OCI-LY1 (cell line): ENCODE data around the gene WEE1.

Source experiments
- H2AFZ ChIP-seq: fragments of 200-600 bp; sonication (generic), shearing (Covaris generic); 2 replicates; pipeline ENCODE4 v1.6.0; 2014; ENCODE audit warnings: antibody characterized with exemption, mild to moderate bottlenecking, low read length
- H3F3A ChIP-seq: fragments of 200-600 bp; sonication (generic), shearing (Covaris generic); 2 replicates; pipeline ENCODE4 v1.6.0; 2014; ENCODE audit warnings: mild to moderate bottlenecking, antibody characterized with exemption, low read length, moderate library complexity; ENCODE audit not compliant: insufficient read depth
- H3K27ac ChIP-seq: fragments of 200-600 bp; sonication (generic); 2 replicates; pipeline ENCODE4 v1.5.1; 2014; ENCODE audit warnings: low read length, mixed run types, mild to moderate bottlenecking, low read depth; ENCODE audit not compliant: poor library complexity, severe bottlenecking
- H3K27me3 ChIP-seq: fragments of 200-600 bp; sonication (generic); 2 replicates; pipeline ENCODE4 v1.6.0; 2014; ENCODE audit warnings: antibody characterized with exemption, mild to moderate bottlenecking, low read length, moderate library complexity; ENCODE audit not compliant: insufficient read depth
- H3K36me3 ChIP-seq: fragments of 200-600 bp; sonication (generic); 2 replicates; pipeline ENCODE4 v1.6.1; 2014; ENCODE audit warnings: mild to moderate bottlenecking, antibody characterized with exemption, low read length, moderate library complexity, mixed read lengths; ENCODE audit not compliant: insufficient read depth
- H3K4me1 ChIP-seq: fragments of 200-600 bp; sonication (generic); 2 replicates; pipeline ENCODE4 v1.5.1; 2014; ENCODE audit warnings: mild to moderate bottlenecking, low read length, moderate library complexity; ENCODE audit not compliant: insufficient read depth, severe bottlenecking
- H3K4me2 ChIP-seq: fragments of 200-600 bp; sonication (generic), shearing (Covaris generic); 2 replicates; pipeline ENCODE4 v1.6.1; 2014; ENCODE audit warnings: low read length
- H3K4me3 ChIP-seq: fragments of 200-600 bp; sonication (generic); 2 replicates; pipeline ENCODE4 v1.5.1; 2014; ENCODE audit warnings: low read length, low read depth, mild to moderate bottlenecking, mixed read lengths; ENCODE audit not compliant: poor library complexity, severe bottlenecking
- H3K79me2 ChIP-seq: fragments of 200-600 bp; shearing (Covaris generic); 2 replicates; pipeline ENCODE4 v1.6.1; 2016; ENCODE audit warnings: mixed run types, low read length, mixed read lengths; ENCODE audit not compliant: insufficient read depth
- H3K9ac ChIP-seq: fragments of 200-600 bp; sonication (generic), shearing (Covaris generic); 2 replicates; pipeline ENCODE4 v1.6.1; 2014; ENCODE audit warnings: mild to moderate bottlenecking, low read length, mixed read lengths
- H3K9me2 ChIP-seq: fragments of 200-600 bp; sonication (generic), shearing (Covaris generic); 2 replicates; pipeline ENCODE4 v1.6.1; 2014; ENCODE audit warnings: low read depth, mild to moderate bottlenecking, low read length, mixed read lengths
- H3K9me3 ChIP-seq: fragments of 200-600 bp; shearing (Covaris generic); 2 replicates; pipeline ENCODE4 v1.6.1; 2014; ENCODE audit warnings: low read length, mixed read lengths
- H4K20me1 ChIP-seq: fragments of 200-600 bp; sonication (generic), shearing (Covaris generic); 2 replicates; pipeline ENCODE4 v1.6.0; 2016; ENCODE audit warnings: mild to moderate bottlenecking, low read length; ENCODE audit not compliant: insufficient read depth
- EZH2 ChIP-seq: fragments of 200-600 bp; sonication (generic), shearing (Covaris generic); IDR thresholded peaks from 2 replicates; pipeline ENCODE4 v1.8.0; 2017; ENCODE audit warnings: borderline replicate concordance, mixed run types, mild to moderate bottlenecking, antibody characterized with exemption, low read length, moderate library complexity, mixed read lengths
- TF ChIP-seq, protein P1 (sequence below): fragments of 200-600 bp; sonication (generic), shearing (Covaris generic); IDR thresholded peaks from 2 replicates; pipeline ENCODE4 v1.5.1; 2017; ENCODE audit warnings: mild to moderate bottlenecking, antibody characterized with exemption, low read length, moderate library complexity, mixed read lengths

WEE1 gene

DNA sequence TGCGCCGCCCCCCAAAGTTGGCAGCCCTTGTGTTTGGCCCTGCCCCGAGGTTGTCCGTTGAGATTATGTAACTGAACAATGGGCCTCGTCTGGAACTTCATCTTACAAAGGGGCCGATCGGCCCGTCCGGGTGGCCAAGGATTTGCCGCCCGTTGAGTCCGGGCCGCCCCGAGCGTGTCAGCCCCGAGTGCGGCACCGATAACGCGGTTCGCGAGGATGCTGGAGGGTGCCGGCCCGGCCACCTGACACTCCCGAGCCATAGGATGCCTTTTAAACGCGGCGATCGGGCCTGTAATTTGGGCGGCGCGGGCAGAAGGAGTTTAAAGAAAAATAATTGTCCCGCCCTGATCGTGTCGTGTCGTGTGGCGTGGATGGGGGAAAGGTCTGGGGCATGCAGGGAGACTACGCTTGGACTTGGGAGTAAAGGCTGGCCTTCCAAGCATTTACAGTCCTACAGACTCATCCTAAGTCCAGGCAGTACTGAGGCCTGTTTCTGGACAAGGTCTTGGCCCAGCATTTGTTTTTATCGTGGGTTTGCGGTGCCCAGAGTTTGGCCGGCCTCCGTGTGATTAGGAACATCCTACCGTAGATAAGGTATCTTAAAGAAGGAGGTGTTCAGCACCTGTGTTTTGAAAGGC is 1.3 kb downstream of the WEE1 start:
- peak overlapping the region; percentile 99 for H3K4me3 ChIP-seq
- H3K4me2 ChIP-seq: peak overlapping the region; percentile 96
- H4K20me1 ChIP-seq: no peaks in the 10 kb centered on the region
- no peak overlapping the region for H2AFZ ChIP-seq
- peaks cover 59% of the 10 kb centered on the region for H3K79me2 ChIP-seq
- H3K9me2 ChIP-seq: no peaks in the 10 kb centered on the region
- peaks cover 11% of the 10 kb centered on the region for H3F3A ChIP-seq
- peak overlapping the region; percentile 85 for H3K27ac ChIP-seq
- H3K36me3 ChIP-seq: peaks cover 52% of the 10 kb centered on the region
- no peak for TF ChIP-seq EZH2
- TF ChIP-seq, protein P1, sequence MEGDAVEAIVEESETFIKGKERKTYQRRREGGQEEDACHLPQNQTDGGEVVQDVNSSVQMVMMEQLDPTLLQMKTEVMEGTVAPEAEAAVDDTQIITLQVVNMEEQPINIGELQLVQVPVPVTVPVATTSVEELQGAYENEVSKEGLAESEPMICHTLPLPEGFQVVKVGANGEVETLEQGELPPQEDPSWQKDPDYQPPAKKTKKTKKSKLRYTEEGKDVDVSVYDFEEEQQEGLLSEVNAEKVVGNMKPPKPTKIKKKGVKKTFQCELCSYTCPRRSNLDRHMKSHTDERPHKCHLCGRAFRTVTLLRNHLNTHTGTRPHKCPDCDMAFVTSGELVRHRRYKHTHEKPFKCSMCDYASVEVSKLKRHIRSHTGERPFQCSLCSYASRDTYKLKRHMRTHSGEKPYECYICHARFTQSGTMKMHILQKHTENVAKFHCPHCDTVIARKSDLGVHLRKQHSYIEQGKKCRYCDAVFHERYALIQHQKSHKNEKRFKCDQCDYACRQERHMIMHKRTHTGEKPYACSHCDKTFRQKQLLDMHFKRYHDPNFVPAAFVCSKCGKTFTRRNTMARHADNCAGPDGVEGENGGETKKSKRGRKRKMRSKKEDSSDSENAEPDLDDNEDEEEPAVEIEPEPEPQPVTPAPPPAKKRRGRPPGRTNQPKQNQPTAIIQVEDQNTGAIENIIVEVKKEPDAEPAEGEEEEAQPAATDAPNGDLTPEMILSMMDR: no peak
- H3K9me3 ChIP-seq: no peaks in the 10 kb centered on the region
- no peaks in the 10 kb centered on the region for H3K27me3 ChIP-seq
- peaks cover 63% of the 10 kb centered on the region for H3K4me1 ChIP-seq
- H3K9ac ChIP-seq: peak overlapping the region; percentile 99

DNA sequence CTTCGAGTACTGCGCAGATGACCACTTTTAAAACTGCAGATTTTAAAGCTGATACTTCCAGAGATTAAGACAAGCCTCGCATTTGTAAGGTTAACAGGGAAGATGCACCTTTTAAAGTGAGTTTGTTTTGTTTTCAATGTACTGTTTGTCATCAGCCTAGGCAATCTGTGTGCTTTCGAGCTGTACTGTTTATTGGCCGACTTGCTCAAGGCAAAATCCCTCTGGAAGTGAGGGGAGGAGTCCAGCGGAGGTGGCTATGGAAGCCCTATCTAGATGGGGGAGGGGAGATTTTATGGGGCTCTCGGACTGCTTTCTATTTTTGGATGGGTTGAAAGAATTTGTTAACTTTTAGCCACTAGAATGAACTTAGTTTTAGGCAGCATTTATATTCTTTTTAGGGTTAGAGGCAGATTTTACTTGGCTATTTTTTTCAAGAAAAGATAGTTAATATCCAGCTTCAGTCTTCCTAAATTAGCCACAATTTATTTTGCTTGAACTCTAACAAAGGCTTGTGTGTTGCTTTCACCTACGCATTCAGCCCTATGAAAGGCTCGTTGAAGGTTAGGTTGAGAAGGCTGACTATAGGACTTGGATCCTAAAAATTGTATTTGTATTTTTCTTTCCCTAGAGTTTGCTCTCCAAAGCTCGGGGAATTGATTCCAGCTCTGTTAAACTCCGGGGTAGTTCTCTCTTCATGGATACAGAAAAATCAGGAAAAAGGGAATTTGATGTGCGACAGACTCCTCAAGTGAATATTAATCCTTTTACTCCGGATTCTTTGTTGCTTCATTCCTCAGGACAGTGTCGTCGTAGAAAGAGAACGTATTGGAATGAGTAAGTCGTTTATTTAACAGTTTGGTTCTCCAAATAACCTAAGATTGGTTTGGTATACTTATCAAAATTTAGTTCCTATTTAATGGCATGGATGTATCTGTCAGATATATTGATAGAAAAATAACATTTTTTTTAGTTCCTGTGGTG is 2.1 kb downstream of the WEE1 start:
- TF ChIP-seq, protein P1: no peak
- TF ChIP-seq EZH2: no peak
- peak overlapping the region; percentile 85 for H3K27ac ChIP-seq
- no peaks in the 10 kb centered on the region for H3K9me3 ChIP-seq
- H3K9ac ChIP-seq: peak overlapping the region; percentile 99
- peak overlapping the region; percentile 96 for H3K4me2 ChIP-seq
- H3K4me1 ChIP-seq: peaks cover 55% of the 10 kb centered on the region
- H4K20me1 ChIP-seq: no peaks in the 10 kb centered on the region
- peaks cover 60% of the 10 kb centered on the region for H3K36me3 ChIP-seq
- H3F3A ChIP-seq: peaks cover 4% of the 10 kb centered on the region
- H3K79me2 ChIP-seq: peaks cover 64% of the 10 kb centered on the region
- H3K9me2 ChIP-seq: no peaks in the 10 kb centered on the region
- peak overlapping the region; percentile 99 for H3K4me3 ChIP-seq
- no peaks in the 10 kb centered on the region for H3K27me3 ChIP-seq
- H2AFZ ChIP-seq: no peak overlapping the region

DNA sequence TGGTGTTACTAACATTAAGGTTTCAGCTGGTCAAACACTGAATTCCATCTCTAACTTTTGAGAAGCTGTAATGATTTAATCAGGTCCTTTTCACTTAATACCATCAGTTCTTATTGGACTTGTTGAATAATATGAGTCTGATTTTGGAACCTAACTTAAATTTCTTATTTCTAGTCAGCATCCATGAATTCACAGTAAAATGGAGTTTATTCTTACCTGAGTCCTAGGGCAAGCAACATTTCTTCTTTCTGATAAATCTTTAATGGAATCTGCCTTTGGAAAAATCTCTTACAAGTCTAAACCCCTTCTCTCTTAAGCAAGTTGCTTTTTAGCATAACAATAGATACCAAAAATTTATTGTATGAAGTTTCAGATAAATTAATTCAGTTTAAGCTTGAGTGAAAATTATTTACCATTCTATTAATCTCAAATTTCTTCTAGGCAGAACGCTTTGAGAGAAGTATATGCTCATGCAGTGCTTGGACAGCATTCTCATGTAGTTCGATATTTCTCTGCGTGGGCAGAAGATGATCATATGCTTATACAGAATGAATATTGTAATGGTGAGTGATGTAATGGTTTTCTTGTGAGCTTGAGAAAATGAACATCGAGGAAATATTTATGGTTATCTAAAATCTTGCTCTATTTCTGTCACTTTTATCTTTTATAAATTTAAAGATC is 3.4 kb downstream of the WEE1 start:
- peak overlapping the region; percentile 99 for H3K4me3 ChIP-seq
- H3K4me1 ChIP-seq: peaks cover 42% of the 10 kb centered on the region
- peaks cover 73% of the 10 kb centered on the region for H3K36me3 ChIP-seq
- peak overlapping the region; percentile 85 for H3K27ac ChIP-seq
- peak overlapping the region; percentile 99 for H3K9ac ChIP-seq
- peak overlapping the region; percentile 96 for H3K4me2 ChIP-seq
- peaks cover 70% of the 10 kb centered on the region for H3K79me2 ChIP-seq
- TF ChIP-seq EZH2: no peak
- TF ChIP-seq, protein P1: no peak
- H3K27me3 ChIP-seq: no peaks in the 10 kb centered on the region
- no peaks in the 10 kb centered on the region for H4K20me1 ChIP-seq
- no peaks in the 10 kb centered on the region for H3K9me3 ChIP-seq
- no peak overlapping the region for H2AFZ ChIP-seq
- H3K9me2 ChIP-seq: no peaks in the 10 kb centered on the region
- H3F3A ChIP-seq: no peaks in the 10 kb centered on the region
